GM20000 (cell line): ENCODE measurements around the gene ACAA2.

Source experiments
- DNase-seq: peaks from one replicate; pipeline ENCODE4 v3.0.0; 2012; ENCODE audit warnings: low spot score
- TF ChIP-seq, protein P1 (sequence below): IDR thresholded peaks from 2 replicates; pipeline ENCODE4 v1.5.1; 2012; ENCODE audit warnings: mild to moderate bottlenecking, control low read depth; ENCODE audit errors: extremely low read depth, missing control alignments

The ACAA2 gene

DNA sequence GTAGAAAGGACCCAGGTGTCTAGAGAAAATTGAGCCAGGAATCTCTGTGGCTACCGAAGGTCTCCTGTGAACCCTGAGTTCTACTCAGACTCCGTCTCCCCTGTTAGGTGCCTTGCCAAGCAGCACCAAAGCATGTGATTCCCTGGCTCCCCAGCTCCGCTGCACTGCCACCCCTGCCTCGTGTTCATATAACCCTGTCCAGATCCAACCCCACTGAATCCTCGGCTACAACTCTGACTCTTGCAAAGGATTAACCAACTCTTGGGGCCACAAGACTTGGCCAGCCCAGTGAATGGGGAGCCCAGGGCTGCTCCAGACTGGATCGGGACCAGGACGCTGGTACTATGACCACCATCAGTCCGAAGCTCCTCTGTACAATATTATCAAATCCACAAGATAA is 37.3 kb upstream of the ACAA2 start:
- DNase-seq, result no peak
- TF ChIP-seq, protein P1, sequence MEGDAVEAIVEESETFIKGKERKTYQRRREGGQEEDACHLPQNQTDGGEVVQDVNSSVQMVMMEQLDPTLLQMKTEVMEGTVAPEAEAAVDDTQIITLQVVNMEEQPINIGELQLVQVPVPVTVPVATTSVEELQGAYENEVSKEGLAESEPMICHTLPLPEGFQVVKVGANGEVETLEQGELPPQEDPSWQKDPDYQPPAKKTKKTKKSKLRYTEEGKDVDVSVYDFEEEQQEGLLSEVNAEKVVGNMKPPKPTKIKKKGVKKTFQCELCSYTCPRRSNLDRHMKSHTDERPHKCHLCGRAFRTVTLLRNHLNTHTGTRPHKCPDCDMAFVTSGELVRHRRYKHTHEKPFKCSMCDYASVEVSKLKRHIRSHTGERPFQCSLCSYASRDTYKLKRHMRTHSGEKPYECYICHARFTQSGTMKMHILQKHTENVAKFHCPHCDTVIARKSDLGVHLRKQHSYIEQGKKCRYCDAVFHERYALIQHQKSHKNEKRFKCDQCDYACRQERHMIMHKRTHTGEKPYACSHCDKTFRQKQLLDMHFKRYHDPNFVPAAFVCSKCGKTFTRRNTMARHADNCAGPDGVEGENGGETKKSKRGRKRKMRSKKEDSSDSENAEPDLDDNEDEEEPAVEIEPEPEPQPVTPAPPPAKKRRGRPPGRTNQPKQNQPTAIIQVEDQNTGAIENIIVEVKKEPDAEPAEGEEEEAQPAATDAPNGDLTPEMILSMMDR, result no peak

DNA sequence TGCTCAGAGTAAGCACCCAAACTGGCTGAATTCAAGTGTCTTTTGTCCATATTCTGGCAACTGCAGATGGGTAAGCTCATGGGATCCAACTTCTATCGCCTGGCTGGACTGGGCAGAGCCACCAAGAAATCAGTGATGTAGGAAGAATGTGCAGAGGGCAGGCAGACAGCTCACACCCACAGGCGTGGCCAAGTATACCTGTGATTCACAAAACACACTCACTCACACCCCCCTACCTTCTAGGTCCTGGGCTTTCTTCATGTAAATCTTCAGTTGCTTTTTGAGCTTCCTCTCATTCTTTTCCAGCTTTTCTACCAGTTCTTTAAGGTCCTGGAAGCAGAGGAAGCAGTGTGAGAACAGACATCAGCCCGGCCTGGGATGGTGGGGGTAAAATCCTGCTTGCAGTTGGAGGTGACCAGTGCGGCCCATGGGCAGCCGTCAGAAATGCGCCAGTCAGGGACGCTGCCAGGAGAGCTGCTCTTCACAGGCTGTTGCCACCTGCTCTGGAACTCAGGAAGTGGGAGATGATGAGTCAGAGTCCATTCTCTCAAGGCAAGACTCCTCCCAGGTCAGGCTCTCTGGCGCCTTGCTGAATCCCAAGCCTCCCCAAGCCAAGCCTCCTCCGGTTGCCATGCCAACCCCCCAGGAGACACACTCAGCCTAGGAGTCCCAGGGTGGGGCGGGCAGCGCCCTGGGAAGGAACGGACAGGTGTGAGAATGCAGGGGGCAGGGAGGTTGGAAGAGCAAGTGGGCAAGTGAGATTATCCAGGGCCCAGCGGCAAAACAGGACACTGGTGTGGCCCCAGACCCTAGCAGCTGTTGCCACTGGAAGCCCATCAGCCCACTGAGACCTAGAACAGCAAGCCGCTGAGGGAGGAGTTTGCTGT is 36.2 kb upstream of the ACAA2 start:
- TF ChIP-seq, protein P1, result no peak
- DNase-seq, result no peak

GRCh38 chr18:49848115-49848514 is 34.8 kb upstream of the ACAA2 start:
- TF ChIP-seq, protein P1, result no peak
- no peak for DNase-seq

GRCh38 chr18:49847524-49847923 is 34.2 kb upstream of the ACAA2 start:
- no peak for DNase-seq
- TF ChIP-seq, protein P1, result no peak

GRCh38 chr18:49846718-49847470 is 33.6 kb upstream of the ACAA2 start:
- TF ChIP-seq, protein P1, result no peak
- DNase-seq, result no peak

GRCh38 chr18:49846361-49846662 is 33.0 kb upstream of the ACAA2 start:
- TF ChIP-seq, protein P1, result no peak
- DNase-seq, result no peak
